ENCODE data around the gene CALHM1. TPM values are rescaled to one million over a fixed set of nuclear protein-coding genes. Genes with fewer than 3 reads are reported as not detected.
"Not testable (repeated sequence)": the region's sequence is repeated elsewhere in the genome, so short reads cannot be mapped to it uniquely, and the experiment has no call there.

Gene CALHM1
- total RNA-seq, 1 donor from 2014 or later = not detected

- DNase-seq = no peak
- intact Hi-C loops (cut with micrococcal nuclease) = loop anchor here (1.0 kb wide), 1 partner anchor 68 kb away; no protein-coding TSS in a partner anchor
- no peak overlapping the region for H3K4me3 Mint-ChIP-seq
- H3K27ac Mint-ChIP-seq = no peak overlapping the region
- no peaks in the 10 kb centered on the region for H3K27me3 Mint-ChIP-seq
- no peaks in the 10 kb centered on the region for H3K9me3 Mint-ChIP-seq
- H3K4me1 Mint-ChIP-seq = no peaks in the 10 kb centered on the region
- H3K36me3 Mint-ChIP-seq (ENCODE audit: low read depth) = peaks cover 81% of the 10 kb centered on the region
Observed at GRCh38 chr10:103417601-103418000, 41.1 kb downstream of the CALHM1 start.

- H3K4me3 Mint-ChIP-seq, DNase-seq, H3K4me1 Mint-ChIP-seq, H3K27ac Mint-ChIP-seq, H3K27me3 Mint-ChIP-seq, H3K9me3 Mint-ChIP-seq: not testable (repeated sequence)
- intact Hi-C loops (cut with micrococcal nuclease) = loop anchor here (1.0 kb wide), 1 partner anchor 68 kb away; no protein-coding TSS in a partner anchor
- peaks cover 79% of the 10 kb centered on the region for H3K36me3 Mint-ChIP-seq (ENCODE audit: low read depth)
Observed at GRCh38 chr10:103417148-103417469, 41.6 kb downstream of the CALHM1 start.

GRCh38 chr10:103416436-103417147 lies 42.1 kb downstream of the CALHM1 start:
- no peaks in the 10 kb centered on the region for H3K4me1 Mint-ChIP-seq
- DNase-seq = peak; percentile 90
- peak overlapping the region; percentile 26 for H3K27ac Mint-ChIP-seq
- intact Hi-C loops (cut with micrococcal nuclease) = loop anchor here (1.0 kb wide), 1 partner anchor 69 kb away; no protein-coding TSS in a partner anchor
- H3K9me3 Mint-ChIP-seq = no peaks in the 10 kb centered on the region
- no peaks in the 10 kb centered on the region for H3K27me3 Mint-ChIP-seq
- H3K36me3 Mint-ChIP-seq (ENCODE audit: low read depth) = peaks cover 80% of the 10 kb centered on the region
- no peak overlapping the region for H3K4me3 Mint-ChIP-seq

- Mint-ChIP-seq H3K36me3 (ENCODE audit: low read depth) (peaks cover 77% of the 10 kb centered on the region), H3K27me3 (no peaks in the 10 kb centered on the region), H3K27ac (no peak overlapping the region), H3K4me3 (no peak overlapping the region), H3K4me1 (no peaks in the 10 kb centered on the region), H3K9me3 (no peaks in the 10 kb centered on the region)
- DNase-seq = no peak
- intact Hi-C loops (cut with micrococcal nuclease) = no loop called here
Observed at GRCh38 chr10:103415581-103415980, 43.1 kb downstream of the CALHM1 start.

GRCh38 chr10:103413564-103413963 lies 45.1 kb downstream of the CALHM1 start:
- Mint-ChIP-seq H3K9me3 (no peaks in the 10 kb centered on the region), H3K4me1 (no peaks in the 10 kb centered on the region), H3K27ac (no peak overlapping the region), H3K4me3 (no peak overlapping the region), H3K36me3 (ENCODE audit: low read depth) (peaks cover 80% of the 10 kb centered on the region), H3K27me3 (no peaks in the 10 kb centered on the region)
- no peak for DNase-seq
- intact Hi-C loops (cut with micrococcal nuclease) = no loop called here

Other genes with a start within 250 kb of the CALHM1 start
- gene RPEL1, start 213.0 kb downstream of the CALHM1 start, total RNA-seq = not detected in 2 replicates
- gene INA, start 181.8 kb downstream of the CALHM1 start, total RNA-seq = 0.92 and 1.4 TPM in 2 replicates
- 19.3 and 19.7 TPM in 2 replicates for gene PCGF6, start 107.8 kb downstream of the CALHM1 start, total RNA-seq
- gene TAF5, start 90.9 kb downstream of the CALHM1 start, total RNA-seq = 11.9 and 12.1 TPM in 2 replicates
- gene ATP5MK, start 62.4 kb downstream of the CALHM1 start, total RNA-seq = 477 and 504 TPM in 2 replicates
- gene PDCD11, start 62.3 kb downstream of the CALHM1 start, total RNA-seq = 103 and 105 TPM in 2 replicates
- 14.0 and 17.5 TPM in 2 replicates for gene CALHM2, start 6.5 kb downstream of the CALHM1 start, total RNA-seq
- gene CALHM3, start 20.3 kb upstream of the CALHM1 start, total RNA-seq = not detected in 2 replicates
- gene NEURL1, start 34.8 kb upstream of the CALHM1 start, total RNA-seq = 2.8 and 3.1 TPM in 2 replicates